ENCODE results near the gene KDM4C.
"Not testable (repeated sequence)": the region's sequence is repeated elsewhere in the genome, so short reads cannot be mapped to it uniquely, and the experiment has no call there.

DNA sequence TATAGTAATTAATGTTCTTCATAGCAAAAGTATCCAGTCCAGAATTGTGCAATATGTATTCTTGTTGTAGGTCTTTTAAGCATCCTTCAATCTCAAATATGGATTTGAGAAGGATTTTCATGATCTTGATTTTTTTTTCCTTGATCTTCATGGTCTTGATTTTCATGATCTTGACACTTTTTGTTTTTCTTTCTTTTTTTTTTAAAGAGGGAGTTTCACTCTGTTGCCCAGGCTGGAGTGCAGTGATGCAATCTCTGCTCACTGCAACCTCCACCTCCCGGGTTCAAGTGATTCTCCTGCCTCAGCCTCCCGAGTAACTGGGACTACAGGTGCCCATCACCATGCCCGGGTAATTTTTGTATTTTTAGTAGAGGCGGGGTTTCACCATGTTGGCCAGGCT, 10.8 kb downstream of the KDM4C start:
- TF ChIP-seq, protein P1, sequence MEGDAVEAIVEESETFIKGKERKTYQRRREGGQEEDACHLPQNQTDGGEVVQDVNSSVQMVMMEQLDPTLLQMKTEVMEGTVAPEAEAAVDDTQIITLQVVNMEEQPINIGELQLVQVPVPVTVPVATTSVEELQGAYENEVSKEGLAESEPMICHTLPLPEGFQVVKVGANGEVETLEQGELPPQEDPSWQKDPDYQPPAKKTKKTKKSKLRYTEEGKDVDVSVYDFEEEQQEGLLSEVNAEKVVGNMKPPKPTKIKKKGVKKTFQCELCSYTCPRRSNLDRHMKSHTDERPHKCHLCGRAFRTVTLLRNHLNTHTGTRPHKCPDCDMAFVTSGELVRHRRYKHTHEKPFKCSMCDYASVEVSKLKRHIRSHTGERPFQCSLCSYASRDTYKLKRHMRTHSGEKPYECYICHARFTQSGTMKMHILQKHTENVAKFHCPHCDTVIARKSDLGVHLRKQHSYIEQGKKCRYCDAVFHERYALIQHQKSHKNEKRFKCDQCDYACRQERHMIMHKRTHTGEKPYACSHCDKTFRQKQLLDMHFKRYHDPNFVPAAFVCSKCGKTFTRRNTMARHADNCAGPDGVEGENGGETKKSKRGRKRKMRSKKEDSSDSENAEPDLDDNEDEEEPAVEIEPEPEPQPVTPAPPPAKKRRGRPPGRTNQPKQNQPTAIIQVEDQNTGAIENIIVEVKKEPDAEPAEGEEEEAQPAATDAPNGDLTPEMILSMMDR (IDR thresholded peaks at IDR 0.05; ENCODE audit: low read length): not testable (repeated sequence)
- not testable (repeated sequence) for TF ChIP-seq EZH2 (IDR thresholded peaks at IDR 0.05; ENCODE audit: borderline replicate concordance, low read length)
